Measurements from ENCODE around the gene CHAF1A. TPM values are rescaled to one million over a fixed set of nuclear protein-coding genes. Genes with fewer than 3 reads are reported as not detected.

CHAF1A gene
- total RNA-seq, 1 experiment from 2014 or later = 30.0 TPM

DNA sequence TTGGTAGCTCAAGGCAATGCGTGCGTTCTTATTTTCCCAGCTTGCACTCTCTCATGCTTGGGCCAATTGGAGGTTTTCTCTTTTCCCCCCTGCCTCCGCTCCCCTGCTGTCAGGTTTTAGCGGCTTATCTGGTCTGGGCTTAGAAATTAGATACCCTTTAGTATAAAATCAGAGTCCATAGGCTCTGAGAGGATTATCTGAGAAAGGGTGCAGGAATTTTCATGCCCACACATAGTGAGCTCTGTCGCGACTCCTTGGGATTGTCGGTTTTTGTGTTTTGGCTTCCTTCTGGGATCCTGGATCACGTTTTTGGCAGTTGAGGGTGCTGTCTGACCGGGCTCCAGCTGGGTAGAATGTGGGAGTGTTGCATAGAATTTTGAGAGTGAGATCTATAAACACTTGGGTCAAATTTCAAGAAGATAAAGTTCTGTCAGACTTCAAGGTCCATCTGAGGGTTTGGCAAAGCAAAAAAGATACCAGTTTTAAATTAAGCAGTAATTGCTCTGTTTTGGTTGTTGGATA is 12.4 kb downstream of the CHAF1A start:
- TF ChIP-seq, protein P1, sequence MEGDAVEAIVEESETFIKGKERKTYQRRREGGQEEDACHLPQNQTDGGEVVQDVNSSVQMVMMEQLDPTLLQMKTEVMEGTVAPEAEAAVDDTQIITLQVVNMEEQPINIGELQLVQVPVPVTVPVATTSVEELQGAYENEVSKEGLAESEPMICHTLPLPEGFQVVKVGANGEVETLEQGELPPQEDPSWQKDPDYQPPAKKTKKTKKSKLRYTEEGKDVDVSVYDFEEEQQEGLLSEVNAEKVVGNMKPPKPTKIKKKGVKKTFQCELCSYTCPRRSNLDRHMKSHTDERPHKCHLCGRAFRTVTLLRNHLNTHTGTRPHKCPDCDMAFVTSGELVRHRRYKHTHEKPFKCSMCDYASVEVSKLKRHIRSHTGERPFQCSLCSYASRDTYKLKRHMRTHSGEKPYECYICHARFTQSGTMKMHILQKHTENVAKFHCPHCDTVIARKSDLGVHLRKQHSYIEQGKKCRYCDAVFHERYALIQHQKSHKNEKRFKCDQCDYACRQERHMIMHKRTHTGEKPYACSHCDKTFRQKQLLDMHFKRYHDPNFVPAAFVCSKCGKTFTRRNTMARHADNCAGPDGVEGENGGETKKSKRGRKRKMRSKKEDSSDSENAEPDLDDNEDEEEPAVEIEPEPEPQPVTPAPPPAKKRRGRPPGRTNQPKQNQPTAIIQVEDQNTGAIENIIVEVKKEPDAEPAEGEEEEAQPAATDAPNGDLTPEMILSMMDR (conservative IDR thresholded peaks at IDR 0.05) = no peak
- no peak for TF ChIP-seq EZH2 (IDR thresholded peaks at IDR 0.05; ENCODE audit: low read depth)
- 0 out of 2 replicates have a peak, but pooled peaks cover 12% of the 10 kb centered on the region for H3K79me2 ChIP-seq (ENCODE audit: low read depth)
- no peaks in the 10 kb centered on the region for H3K4me1 ChIP-seq (replicated peaks; ENCODE audit: insufficient read depth)
- BruUV-seq (replicated peaks) = no TSS peak
- H3K9me3 ChIP-seq (ENCODE audit: insufficient read depth, low read depth) = no peaks in the 10 kb centered on the region
- H3K4me3 ChIP-seq = no peak overlapping the region
- POLR2A ChIA-PET (ENCODE audit: unreplicated experiment) = interaction anchor here (0.6 kb wide), 1 partner anchor 15 kb away, joined by 4 read pairs; no protein-coding TSS in a partner anchor
- intact Hi-C loops (cut with micrococcal nuclease; ENCODE audit: unreplicated experiment) = no loop called here
- no peaks in the 10 kb centered on the region for H3K27me3 ChIP-seq (ENCODE audit: insufficient read depth, low read depth)
- CTCF ChIA-PET = no interaction called here
- H4K20me1 ChIP-seq (ENCODE audit: insufficient read depth) = no peaks in the 10 kb centered on the region
- H3F3A ChIP-seq (ENCODE audit: insufficient read depth, low read depth) = no peaks in the 10 kb centered on the region; the same call in 1 of the 2 replicates
- no peaks in the 10 kb centered on the region for H3K9me2 ChIP-seq (ENCODE audit: insufficient read depth)
- no peaks in the 10 kb centered on the region for H3K36me3 ChIP-seq (ENCODE audit: low read depth)
- H3K4me2 ChIP-seq = no peak overlapping the region
- no peak overlapping the region for H2AFZ ChIP-seq
- H3K27ac ChIP-seq = no peak overlapping the region
- DNase-seq = no peak

DNA sequence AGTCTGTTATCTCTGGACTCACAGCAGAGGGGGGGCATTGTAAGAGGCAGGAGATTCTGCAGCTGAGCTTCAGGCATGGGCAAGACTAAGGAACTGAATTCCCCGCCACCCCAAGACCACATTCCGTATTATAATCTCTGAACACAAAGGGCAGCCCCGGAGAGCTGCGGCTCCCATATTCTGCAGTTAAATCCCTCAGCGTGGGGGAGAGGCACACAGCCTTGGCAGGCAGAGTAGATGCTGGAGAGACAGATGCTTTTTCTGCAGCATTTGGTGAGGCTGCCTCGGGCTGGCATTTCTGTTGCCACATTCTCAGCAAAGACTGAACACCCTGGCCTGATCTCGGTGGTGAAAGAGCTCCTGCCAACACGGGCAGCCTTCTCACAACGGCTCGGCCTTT is 12.9 kb downstream of the CHAF1A start:
- Histone ChIP-seq H3K9me2 (ENCODE audit: insufficient read depth) (no peaks in the 10 kb centered on the region), H3K27ac (no peak overlapping the region), H3K9me3 (ENCODE audit: insufficient read depth, low read depth) (no peaks in the 10 kb centered on the region), H3F3A (ENCODE audit: insufficient read depth, low read depth) (no peaks in the 10 kb centered on the region; the same call in 1 of the 2 replicates), H2AFZ (no peak overlapping the region), H3K4me3 (no peak overlapping the region), H3K79me2 (ENCODE audit: low read depth) (0 out of 2 replicates have a peak, but pooled peaks cover 12% of the 10 kb centered on the region), H3K36me3 (ENCODE audit: low read depth) (no peaks in the 10 kb centered on the region), H3K4me1 (replicated peaks; ENCODE audit: insufficient read depth) (no peaks in the 10 kb centered on the region), H4K20me1 (ENCODE audit: insufficient read depth) (no peaks in the 10 kb centered on the region), H3K4me2 (no peak overlapping the region), H3K27me3 (ENCODE audit: insufficient read depth, low read depth) (no peaks in the 10 kb centered on the region)
- DNase-seq = no peak
- ChIA-PET POLR2A (ENCODE audit: unreplicated experiment) (interaction anchor here (0.6 kb wide), 1 partner anchor 14 kb away, joined by 4 read pairs; no protein-coding TSS in a partner anchor), CTCF (no interaction called here)
- intact Hi-C loops (cut with micrococcal nuclease; ENCODE audit: unreplicated experiment) = no loop called here
- BruUV-seq (replicated peaks) = no TSS peak
- no peak for TF ChIP-seq EZH2 (IDR thresholded peaks at IDR 0.05; ENCODE audit: low read depth)
- TF ChIP-seq, protein P1 (conservative IDR thresholded peaks at IDR 0.05) = no peak

- Histone ChIP-seq H3K27ac (no peak overlapping the region), H3F3A (ENCODE audit: insufficient read depth, low read depth) (no peaks in the 10 kb centered on the region; the same call in 1 of the 2 replicates), H3K4me3 (no peak overlapping the region), H3K9me3 (ENCODE audit: insufficient read depth, low read depth) (no peaks in the 10 kb centered on the region), H3K79me2 (ENCODE audit: low read depth) (0 out of 2 replicates have a peak, but pooled peaks cover 12% of the 10 kb centered on the region), H3K36me3 (ENCODE audit: low read depth) (no peaks in the 10 kb centered on the region), H2AFZ (no peak overlapping the region), H3K27me3 (ENCODE audit: insufficient read depth, low read depth) (no peaks in the 10 kb centered on the region), H3K9me2 (ENCODE audit: insufficient read depth) (no peaks in the 10 kb centered on the region), H4K20me1 (ENCODE audit: insufficient read depth) (no peaks in the 10 kb centered on the region), H3K4me2 (no peak overlapping the region), H3K4me1 (replicated peaks; ENCODE audit: insufficient read depth) (no peaks in the 10 kb centered on the region)
- DNase-seq = no peak
- intact Hi-C loops (cut with micrococcal nuclease; ENCODE audit: unreplicated experiment) = no loop called here
- CTCF ChIA-PET = no interaction called here
- BruUV-seq (replicated peaks) = no TSS peak
- POLR2A ChIA-PET (ENCODE audit: unreplicated experiment) = interaction anchor here (0.9 kb wide), 1 partner anchor 364 kb away, joined by 3 read pairs; no protein-coding TSS in a partner anchor
- no peak for TF ChIP-seq EZH2 (IDR thresholded peaks at IDR 0.05; ENCODE audit: low read depth)
- TF ChIP-seq, protein P1 (conservative IDR thresholded peaks at IDR 0.05) = no peak
Measured at GRCh38 chr19:4416268-4416667, 13.8 kb downstream of the CHAF1A start.

Data from PC-9 (cell line).